Activated effector memory CD4-positive, alpha-beta T cell treated with anti-CD3 and anti-CD28 coated beads, Interleukin-2, amount 50 U/mL, for 16 hours (primary cell): ENCODE data around the gene TOM1L2.
"Not testable (repeated sequence)": the region's sequence is repeated elsewhere in the genome, so short reads cannot be mapped to it uniquely, and the experiment has no call there.

Experiments used
- DNase-seq: peaks from one replicate; pipeline ENCODE4 v3.0.0-alpha.2; 2020

Gene TOM1L2

DNA sequence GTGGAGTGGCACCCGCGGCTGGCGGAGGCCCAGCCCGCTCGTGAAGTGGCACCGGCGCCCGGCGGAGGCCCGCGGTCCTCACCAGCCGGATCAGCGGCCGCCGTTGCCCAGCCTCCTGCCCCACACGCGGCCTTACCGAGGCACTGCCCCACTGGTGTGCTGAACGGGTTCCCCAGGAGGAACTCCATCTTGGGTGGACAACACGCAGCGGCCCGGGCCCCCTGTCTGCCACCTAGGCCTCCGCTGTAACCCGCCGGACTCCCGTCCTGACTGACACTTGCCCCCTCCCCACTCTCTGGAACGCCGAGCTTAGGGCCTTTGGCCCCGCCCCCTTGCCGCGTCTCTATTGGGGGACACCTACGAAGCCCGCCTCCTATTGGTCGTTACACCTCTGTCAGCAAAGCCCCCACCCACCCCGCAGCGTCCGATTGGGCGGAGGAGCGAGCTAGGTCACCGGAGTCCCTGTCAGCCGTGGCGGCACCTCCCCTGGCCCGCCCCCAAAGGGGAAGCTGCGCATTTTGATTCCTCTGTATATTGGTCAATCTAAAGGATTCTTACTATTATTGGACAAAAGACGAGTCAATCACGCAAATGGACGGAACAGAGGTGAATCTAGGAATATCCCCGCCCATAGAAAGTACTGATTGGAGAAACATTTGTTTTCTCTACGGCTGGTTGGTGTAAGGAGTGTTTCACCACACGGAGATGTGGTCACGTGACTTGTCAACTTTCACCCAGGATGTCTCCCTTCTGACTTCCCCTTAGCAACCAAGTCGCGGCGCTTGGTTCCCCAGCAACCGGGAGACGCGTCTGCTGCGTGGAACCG, at the start of gene TOM1L2, which contains the start of gene DRC3:
TOM1L2 (minus strand) TSS at position 275 of the 826 bp plus-strand sequence; CDS start at position 188, 87 bp downstream.
DRC3 (plus strand) TSS at position 737 of the 826 bp plus-strand sequence. CDS start 4,737 bp downstream, outside the sequence.
- peak; percentile 100 for DNase-seq

DNA sequence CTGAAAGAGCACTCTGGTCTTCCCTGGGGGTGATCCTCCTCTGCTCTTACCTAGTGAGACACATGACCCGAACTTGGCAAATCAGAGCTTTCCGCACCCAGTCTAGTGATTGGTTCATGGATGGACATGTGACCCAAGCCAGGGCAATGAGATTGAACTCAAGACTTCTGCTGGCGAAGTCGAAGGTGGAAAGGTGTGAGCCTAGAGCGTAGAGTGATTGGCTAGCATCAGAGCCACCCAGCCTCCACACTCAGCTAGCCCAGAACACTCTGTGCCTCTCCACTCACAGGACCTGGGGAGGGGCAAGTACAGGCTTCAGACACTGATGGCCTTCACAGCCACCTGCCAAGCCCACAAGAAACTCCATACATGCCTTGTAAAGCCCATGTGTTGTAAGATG, 49.2 kb upstream of the TOM1L2 start:
- no peak for DNase-seq

DNA sequence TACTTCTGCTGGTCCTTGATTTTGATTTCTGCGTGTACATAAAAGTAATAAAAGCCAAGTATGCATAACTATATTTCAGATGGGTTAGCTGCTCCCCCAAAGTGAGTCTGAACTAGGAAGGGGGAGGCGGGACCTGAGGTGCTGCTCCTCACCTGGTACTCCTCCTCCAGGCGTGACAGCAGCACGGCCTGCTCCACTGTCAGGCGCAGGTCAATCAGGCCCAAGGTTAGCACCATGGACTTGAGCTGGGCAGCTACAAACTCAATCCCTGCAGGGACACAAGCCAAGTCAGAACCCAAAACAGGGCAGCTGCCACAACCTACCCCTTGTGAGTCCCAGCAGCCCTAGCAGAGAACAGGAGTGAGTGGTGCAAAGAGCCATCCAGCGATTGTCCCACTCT, 48.8 kb upstream of the TOM1L2 start:
- DNase-seq: no peak

DNA sequence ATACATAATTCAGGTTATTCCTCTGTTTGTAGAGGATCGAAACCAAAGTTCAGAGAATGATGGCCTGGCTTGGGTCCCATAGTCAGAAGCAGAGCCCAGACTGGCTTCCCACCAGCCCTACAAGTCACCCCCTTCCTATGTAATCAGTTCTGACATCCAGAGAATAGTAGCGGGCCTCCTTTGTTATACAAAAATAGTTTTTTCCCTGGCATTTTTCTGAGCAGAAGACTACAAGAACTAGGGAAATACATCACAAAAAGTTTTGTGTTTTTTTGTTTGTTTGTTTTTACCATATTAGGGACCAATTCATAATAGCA, 47.6 kb upstream of the TOM1L2 start:
- no peak for DNase-seq

DNA sequence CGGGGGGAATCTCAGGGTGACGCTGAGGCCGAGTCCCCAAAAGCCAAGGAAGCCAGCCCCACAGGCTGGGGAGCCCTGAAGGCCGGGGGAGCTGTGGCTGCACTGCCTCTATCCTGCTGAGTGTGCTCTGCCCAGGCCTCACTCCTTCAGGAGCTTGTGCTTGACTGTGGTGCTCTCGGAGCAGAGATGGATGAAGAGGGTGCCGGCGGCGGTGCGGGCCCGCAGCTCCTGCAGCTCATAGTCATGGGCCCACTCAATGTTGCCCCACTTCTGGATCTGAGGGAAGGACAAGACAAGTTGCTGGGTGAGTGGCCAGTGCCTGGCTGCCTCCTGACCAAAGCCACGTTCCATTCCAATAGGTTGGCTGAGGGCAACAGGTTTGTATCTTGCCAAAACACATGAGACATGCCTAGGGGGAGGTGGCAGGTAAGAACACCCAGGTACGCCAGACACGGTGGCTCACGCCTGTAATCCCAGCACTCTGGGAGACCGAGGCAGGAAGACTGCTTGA, 46.3 kb upstream of the TOM1L2 start:
- no peak for DNase-seq

DNA sequence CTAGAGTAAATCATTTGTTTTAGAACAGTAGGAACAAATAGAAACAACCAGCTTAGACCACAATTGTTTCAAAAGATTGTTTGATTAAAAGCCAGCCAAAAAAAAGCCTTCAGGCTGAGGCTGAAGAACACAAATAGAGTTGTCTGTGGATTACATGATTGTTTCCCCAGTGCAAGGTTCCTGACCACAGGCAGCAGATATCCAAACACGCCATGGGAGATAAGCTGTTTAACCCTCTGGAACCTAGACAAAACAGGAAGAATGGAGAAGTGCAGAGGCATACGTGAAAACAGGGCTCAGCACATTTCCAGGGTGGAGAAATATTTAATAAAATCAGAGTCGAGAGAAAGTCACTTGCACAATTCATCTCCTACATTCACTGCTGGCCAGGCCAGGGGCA, 45.8 kb upstream of the TOM1L2 start:
- no peak for DNase-seq

DNA sequence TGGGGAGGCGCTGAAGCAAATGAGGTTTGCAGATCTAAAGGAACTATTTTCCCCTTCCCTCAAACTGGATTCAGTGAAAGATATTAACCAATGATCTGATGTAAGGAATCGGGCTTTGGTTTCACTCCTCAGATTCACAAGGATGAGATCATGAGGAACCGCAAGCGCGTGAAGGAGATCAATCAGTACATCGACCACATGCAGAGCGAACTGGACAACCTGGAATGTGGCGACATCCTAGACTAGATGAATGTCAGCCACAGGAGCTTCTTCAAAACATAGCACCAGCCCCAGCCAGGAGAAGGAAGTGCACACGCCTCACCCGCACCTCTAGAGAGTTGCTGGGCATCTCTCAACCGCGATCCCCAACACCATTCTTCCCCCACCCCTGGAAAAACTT, 44.2 kb upstream of the TOM1L2 start:
- DNase-seq: no peak

DNA sequence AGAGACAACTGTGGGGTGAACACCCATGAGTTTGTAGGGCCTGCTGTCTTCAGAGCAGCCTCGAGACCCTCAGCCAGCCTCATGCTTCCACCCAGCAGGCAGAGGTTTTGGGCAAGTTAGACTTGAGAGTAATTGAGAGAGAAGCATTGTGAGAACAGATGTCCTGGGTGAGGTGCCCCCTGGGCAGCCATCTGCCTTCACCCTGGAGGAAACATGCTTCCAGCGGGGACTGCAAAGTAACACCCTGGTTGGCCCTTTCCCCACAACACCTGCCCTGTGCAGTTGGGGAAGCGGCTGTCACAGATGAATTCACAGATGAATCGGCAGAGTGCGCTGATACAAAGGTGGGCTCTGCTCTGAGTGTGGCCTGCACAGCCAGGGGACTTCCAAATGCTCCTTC, 43.4 kb upstream of the TOM1L2 start:
- DNase-seq: no peak

DNA sequence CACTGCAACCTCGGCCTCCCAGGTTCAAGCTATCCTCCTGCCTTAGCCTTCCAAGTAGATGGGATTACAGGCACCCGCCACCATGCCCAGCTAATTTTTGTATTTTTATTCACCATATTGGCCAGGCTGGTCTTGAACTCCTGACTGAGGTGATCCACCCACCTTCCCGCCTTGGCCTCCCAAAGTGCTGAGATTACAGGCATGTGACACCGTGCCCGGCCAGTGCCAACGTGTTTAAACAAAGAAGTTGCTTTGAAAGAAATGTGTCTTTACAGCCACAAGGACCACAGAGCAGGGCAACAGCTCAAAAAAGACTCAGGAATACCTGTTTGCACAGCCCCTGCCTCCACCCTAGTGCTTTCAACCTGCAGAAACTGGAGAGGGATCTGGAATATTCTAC, 41.8 kb upstream of the TOM1L2 start:
- DNase-seq: no peak

DNA sequence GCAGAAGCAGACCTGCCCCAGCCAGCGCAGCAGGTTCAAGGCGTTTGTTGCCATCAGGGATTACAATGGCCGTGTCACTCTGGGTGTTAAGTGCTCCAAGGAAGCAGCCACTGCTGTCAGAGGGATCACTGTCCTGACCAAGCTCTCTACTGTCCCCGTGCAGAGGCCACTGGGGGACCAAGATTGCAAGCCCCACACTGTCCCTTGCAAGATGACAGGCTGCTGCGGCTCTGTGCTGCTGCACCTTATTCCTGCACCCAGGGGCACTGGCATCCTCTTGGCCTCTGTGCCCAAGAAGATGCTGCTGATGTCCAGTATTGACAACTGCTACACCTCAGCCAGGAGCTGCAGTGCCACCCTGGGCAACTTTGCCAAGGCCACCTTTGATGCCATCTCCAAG, 39.1 kb upstream of the TOM1L2 start:
- no peak for DNase-seq

DNA sequence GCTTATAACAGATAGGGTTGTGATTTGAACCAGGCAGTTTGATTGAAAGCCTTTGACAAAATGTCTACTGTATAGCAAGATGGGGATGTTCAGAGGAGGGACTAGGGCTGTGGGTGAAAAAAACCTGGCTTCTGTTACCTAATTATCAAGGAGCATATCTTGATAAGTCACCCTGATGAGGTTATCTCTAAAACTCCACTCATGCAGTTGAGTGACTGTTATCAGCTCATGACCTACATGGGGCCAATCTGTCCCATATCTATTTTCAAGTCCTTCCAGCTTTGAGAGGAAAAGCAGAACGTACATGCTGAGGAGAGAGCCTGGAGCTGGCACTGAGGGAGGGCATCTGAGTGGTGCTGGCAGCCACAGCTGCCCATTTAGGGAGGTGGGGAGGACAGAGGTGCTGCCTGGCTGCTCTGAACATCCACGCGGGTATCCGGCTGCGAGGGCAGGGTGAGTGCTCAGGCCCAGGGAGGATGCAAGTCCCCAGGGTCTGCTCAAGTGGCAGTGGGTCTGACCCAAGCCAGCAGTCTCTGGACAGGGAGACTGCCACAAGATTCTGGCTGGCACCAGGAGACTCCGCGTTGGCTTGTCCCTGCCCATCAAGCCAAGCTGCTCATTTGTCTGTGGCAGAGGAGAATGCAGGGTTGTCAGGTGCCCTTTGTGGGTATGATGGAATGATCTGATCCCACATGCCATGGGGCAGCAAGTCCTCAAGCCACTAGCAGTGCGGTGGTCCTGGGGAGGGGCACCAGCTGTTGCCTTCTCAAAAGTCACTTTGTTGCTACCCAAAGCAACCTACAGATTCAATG, 37.6 kb upstream of the TOM1L2 start:
- DNase-seq: no peak

DNA sequence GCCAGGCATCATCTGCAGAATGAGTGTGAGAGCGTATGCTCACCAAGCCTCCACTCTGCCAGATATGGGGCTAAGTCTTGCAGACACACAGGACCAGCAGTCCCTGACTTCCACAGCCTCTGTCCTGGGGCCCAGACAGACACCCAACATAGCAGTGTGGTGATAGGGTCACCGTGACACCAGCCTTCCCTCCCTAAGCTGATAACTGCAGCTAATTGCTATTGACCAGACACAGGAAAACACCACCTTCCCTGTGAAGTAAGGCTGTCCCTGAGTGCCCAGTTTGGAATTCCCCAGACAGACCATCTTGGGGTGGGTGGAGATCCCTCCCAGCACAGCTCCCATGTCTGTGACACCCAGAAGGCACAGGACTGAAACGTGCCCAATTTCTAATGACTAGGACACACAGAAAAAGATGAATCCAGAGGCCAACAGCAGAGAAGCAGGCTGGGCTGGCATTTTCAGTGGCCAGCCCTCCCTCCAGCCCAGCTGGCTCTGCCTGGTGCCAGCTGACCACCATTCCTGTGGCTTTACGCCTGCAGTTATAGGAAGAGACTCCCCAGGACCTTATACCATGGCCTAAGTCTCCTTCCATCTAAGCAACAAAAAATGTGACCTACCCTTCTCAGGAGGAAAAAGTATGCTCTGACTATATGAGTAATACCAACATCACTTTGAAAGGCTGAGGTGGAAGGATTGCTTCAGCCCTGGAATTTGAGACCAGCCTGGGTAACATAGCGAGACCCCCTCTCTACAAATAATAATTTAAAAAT, 36.5 kb upstream of the TOM1L2 start:
- DNase-seq: no peak

DNA sequence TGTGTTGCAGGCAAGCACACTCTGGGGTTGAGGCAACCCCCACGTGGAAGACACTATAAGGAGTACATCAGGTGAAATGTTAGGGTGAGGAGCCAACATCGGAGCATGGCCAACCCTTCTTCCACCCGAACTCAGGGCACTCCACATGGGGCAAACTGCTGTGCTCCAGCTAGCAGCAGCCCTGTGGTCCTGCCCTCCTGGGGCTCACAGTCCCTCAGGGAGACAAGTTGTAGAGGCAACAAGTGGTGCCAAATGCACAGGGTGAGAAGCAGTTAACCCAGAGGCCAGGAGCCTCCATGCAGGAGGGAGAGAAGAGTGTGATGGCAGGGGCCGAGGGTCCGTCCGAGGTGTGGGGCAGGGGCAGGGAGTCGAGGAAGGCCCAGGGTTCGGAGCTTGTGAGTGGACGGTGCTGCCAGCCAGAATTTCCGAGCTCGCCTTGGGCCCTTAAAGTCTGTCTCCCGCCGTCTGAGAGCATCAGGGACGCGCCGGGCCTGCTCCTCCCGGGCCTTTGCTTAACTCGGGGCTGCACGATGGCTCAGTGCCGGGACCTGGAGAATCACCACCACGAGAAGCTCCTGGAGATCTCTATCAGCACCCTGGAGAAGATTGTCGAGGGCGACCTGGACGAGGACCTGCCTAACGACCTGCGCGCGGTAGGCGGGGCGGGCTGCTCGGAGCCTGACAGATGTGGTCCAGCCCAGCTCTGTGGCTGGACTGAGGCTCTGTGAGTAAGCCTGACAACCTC, 34.5 kb upstream of the TOM1L2 start:
- DNase-seq: no peak

DNA sequence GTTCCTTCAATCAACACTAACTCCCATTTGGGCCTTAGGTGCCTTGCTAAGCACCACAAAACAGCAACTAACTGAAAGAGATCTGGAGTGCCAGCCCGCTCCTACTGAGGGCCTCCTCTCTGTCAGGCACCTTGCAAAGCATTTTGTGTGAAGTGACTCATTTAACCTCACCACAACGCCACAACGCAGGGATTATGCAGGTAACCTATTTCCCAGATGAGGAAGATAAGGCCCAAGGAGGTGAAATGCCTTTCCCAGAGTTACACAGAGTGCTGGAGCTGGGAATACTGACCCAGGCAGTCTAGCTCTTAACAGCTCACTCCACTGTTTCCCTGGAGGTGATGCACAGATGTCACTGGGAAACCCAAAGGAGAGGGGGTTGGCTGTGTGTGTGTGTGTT, 33.3 kb upstream of the TOM1L2 start:
- no peak for DNase-seq

DNA sequence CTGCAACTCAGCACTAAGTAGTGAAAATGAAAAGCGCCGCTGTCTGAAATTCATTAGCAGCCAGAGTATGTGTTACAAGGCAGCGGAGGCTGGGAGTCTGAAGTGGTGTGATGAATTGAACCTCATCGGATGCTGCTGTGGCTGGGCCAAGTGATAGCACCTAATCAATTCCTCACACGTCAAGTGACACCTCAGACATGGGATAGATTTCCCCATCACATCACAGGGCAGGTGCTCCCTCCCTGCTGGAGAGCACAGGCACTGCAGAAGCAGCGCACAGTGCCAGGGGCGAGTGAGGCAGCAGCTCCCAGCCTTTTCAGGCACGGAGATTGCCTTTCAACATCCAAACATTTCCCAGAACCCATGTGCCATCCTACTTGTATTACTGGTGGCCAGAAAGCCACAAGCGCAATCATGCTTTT, 32.7 kb upstream of the TOM1L2 start:
- no peak for DNase-seq

DNA sequence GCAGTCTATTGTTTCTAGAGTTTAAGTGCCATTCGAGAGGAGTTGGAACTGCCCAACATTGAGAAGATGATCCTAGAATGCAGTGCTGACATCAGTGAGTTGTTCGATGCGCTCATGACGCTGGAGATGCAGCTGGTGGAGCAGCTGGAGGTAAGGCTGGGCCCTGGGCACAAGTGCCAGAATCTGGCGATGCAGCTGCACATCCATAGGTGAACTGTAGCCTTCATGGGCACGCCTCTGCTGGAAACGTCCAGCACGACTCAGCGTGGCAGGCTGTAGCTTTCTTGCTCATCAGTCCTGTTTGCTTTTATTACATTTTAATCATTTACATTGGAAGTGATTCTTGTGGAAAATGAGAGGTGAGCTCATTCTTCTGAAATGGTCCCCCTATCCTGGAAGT, 32.1 kb upstream of the TOM1L2 start:
- no peak for DNase-seq

DNA sequence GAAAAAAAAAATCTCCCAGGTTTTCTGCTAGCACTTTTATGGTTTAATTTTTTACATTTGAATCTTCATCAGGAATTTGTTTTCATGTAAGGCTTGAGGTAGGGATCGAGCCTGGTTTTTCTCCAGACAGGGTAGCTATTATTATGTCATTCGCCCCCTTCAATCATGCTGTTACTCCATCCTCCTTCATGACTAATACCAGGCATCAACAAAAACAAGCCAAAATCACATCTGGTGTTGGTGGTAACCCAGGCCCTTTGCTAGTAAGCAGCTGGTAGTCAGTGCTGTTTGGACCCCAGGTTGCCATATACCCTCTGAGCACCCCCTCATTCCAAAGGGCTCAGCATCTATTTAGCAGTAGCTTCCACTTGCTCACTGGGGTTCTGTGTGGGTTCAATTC, 30.0 kb upstream of the TOM1L2 start:
- DNase-seq: no peak

DNA sequence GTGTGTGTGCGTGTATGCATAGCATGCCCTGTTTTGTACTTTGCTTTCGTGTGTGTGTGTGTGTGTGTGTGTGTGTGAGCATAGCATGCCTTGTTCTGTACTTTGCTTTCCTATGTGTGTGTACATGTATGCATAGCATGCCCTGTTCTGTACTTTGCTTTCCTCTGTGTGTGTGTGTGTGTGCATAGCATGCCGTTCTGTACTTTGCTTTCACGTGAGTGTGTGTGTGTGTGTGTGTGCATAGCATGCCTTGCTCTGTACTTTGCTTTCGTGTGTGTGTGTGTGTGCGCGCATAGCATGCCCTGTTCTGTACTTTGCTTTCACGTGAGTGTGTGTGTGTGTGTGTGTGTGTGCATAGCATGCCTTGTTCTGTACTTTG, 27.8 kb upstream of the TOM1L2 start:
- DNase-seq: no peak

DNA sequence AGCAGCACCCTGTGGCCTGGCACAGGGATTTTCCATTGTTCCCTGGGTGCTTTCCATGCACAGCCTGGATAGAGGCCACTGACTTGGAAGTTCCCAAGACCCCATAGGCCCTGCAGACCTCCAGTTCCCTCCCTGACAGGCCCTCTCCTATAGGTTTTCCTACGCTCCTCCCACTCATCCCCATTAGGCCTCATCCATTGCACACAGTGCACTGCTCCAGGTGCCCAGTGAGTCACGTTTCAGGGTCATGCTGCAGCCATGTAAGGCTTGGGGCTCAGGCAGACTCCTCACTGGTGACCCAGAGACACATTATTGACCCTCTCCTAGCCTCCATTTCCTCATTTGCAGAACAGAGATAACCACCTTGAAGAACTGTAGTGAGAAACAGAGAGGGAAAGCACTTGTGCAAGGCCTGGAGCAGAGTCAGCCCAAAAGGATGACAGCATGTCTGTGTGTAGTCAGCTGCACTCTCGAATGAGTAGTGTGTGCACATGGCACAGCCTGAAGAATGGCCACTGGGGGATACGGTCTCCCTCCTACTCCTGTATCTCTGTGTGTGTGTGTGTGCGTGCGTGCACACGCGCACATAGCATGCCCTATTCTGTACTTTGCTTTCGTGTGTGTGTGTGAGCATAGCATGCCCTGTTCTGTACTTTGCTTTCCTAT, 27.3 kb upstream of the TOM1L2 start:
- no peak for DNase-seq

DNA sequence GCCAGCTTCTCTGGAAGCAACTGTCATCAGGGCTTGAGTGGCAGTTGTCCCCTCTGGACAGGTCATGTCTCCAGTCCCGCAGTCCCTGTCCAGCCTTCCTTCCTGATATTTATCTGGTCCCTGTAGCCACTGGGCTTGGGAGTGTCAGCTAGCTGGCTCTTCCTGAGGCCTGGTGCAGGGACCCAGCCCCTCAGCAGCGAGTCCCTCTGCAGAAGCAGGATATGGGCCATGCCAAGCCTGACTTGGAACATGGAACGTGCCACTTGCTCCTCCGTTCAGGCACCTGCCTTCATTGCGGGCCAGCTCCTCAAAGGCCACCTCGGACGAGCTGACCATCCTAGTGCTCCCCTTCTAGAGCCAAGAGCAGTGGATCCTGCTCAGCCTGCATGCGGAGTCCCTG, 26.7 kb upstream of the TOM1L2 start:
- DNase-seq: no peak

DNA sequence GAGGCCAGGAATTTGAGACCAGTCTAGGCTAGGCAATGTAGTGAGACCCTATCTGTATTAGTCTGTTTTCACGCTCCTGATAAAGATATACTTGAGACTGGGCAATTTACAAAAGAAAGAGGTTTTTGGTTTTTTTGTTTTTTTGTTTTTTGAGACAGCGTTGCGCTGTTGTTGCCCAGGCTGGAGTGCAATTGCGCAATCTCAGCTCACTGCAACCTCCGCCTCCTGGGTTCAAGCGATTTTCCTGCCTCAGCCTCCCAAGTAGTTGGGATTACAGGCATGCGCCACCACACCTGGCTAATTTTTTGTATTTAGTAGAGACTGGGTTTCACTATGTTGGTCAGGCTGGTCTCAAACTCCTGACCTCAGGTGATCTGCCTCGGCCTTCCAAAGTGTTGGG, 23.7 kb upstream of the TOM1L2 start:
- DNase-seq: not testable (repeated sequence)
